ENCODE data around the gene SCAF1.

Gene SCAF1

DNA sequence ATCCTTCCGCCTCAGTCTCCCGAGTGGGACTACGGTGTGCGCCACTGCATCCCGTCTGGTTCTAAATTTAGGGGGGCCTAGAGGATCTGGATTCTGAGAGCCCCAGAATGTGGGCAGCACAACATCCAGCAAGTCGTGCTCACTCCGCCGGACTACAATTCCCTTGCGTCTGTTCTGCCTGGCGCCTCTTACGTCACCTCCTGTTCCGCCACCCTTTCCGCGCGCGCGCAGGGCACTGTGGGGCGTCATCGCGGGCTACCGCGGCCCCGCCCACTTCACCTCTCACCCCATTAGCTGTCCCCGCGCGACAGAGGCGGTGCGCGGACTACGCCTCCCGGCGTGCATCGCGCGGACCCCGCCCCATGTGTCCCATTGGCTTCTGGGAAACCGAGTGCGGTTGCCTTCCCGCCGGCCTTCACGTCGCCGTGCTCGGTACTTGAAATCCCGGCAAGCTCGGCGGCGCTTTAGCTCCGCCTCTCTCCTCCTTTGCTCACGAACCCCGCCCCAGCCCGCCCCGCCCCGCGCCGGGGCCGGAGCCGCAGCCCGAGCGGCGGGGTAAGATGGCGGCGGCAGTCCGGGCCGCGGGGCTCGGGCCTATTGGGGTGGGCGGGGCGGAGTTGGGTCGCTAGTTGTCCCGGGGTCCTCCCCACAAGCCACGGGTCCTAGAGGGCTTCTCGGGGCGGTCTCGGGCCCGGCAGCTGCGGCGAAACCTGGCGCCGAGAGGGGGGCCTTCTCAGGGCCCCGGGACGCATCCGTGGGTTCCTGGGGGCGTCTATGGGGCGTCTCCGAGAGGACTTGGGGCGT lies at the start of gene SCAF1:
Gene SCAF1, plus strand, starts transcription at position 522 of the 804 bp plus-strand sequence. CDS start 2,818 bp downstream, outside the sequence.
- DNase-seq = peak; percentile 97

DNA sequence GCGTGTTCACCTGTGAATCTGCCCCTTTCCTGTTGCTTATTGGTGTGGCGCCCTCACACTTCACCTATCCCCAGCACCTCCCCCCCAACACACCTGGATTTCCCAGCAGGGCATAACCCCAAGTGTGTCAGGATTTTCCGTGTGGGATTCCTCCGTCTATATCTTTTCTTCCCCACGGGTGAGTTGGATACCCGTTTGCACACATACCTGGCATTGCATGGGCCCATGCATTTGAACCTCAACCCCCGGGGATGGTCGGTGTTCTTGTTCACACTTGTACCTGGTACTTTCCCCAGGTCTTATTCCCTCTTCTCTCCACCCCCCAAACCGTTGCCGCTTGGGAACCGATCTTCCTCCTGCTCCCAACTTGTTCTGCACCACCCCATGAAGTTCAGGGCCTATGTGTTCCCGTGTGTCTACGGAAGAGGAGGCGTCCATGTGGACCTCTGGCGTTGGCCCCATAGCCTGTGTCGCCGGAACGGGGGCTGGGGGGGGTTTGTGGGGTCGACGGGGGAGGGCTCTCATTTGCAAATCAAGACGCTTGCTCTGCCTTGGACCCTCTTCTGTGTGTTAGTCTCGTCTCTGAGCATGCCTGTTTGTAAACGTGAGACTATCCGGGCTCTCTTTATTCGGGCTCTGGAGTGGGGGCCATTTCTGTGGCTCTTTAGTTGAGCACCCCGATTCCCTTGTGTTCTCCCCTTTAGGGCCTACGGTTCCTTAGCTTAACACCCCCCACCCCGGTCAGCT lies 49.4 kb upstream of the SCAF1 start:
- DNase-seq = no peak

GRCh38 chr19:49593233-49594113 lies 48.5 kb upstream of the SCAF1 start:
- peak; percentile 91 for DNase-seq

DNA sequence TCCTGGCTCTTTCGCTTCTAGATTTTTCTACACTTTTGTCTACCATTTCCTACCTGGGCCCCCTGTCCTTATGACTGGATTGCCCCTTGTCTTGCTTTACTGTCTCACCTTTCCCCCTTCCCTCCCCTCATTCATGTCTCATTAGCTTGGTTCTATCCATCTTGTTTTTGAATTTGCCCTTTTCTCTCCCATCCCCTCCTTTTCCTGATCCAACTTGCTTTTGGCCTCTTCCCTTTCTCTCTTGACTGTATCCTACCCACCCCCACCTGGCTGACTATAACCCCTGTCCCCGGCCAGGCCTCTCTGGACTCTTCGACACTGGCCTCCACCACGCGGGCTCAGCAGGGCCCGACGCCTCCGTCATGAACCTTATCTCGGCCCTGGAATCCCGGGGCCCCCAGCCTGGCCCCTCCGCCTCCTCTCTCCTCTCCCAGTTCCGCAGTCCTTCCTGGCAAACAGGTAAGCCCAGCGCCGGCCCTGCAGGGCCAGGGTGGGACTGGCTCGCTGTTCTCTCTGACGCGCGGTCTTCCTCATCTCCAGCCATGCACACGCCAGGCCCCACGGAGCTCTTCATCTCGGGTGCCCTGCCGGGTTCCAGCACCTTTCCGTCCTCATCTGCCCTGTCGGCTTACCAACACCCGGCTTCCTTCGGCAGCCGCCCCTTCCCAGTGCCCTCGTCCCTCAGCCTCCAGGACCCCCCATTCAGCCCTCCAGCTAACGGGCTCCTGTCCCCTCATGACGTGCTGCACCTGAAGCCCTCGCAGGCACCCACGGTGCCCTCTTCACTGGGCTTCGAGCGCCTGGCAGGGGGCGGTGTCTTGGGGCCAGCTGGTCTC lies 47.6 kb upstream of the SCAF1 start:
- DNase-seq = no peak

GRCh38 chr19:49594993-49595818 lies 46.8 kb upstream of the SCAF1 start:
- DNase-seq = no peak

DNA sequence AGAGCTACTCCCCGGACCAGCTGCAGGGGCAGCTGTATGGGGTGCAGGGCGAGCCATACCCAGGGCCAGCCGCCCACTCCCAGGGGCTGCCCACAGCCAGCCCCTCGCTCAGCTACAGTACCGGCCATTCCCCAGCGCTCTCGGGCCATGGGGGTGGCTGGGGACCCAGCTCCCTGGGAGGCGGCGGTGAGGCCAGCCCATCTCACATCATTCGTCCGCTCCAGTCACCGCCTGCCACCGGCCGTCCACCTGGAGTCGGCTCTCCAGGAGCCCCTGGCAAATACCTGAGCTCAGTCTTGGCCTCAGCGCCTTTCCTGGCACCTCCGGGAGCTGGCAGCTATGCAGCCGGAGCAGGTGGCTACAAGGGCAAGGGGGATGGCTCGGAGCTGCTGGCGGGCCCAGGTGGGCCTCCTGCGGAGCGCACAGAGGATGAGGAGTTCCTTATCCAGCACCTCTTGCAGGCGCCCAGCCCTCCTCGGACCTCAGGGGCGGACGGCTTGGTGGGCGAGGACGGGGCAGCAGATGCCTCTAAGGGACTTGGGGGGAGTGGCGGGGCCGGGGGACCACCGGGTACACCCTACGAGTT lies 46.1 kb upstream of the SCAF1 start:
- no peak for DNase-seq

DNA sequence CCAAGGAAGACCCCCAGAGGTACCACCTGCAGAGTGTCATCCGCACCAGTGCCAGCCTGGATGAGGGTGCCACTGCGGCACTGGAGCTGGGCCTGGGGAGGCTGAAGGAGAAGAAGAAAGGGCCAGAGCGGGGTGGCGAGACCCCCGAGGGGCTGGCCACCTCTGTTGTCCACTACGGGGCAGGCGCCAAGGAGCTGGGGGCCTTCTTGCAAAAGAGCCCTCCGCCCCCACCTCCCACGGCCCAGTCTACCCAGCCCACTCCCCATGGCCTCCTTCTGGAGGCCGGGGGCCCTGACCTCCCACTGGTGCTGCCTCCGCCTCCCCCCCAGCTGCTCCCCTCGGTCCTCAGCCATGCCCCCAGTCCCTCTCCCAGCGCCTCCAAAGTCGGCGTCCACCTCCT lies 45.6 kb upstream of the SCAF1 start:
- no peak for DNase-seq

GRCh38 chr19:49596954-49597702 lies 44.9 kb upstream of the SCAF1 start:
- DNase-seq = no peak

GRCh38 chr19:49597703-49597974 lies 44.4 kb upstream of the SCAF1 start:
- no peak for DNase-seq

DNA sequence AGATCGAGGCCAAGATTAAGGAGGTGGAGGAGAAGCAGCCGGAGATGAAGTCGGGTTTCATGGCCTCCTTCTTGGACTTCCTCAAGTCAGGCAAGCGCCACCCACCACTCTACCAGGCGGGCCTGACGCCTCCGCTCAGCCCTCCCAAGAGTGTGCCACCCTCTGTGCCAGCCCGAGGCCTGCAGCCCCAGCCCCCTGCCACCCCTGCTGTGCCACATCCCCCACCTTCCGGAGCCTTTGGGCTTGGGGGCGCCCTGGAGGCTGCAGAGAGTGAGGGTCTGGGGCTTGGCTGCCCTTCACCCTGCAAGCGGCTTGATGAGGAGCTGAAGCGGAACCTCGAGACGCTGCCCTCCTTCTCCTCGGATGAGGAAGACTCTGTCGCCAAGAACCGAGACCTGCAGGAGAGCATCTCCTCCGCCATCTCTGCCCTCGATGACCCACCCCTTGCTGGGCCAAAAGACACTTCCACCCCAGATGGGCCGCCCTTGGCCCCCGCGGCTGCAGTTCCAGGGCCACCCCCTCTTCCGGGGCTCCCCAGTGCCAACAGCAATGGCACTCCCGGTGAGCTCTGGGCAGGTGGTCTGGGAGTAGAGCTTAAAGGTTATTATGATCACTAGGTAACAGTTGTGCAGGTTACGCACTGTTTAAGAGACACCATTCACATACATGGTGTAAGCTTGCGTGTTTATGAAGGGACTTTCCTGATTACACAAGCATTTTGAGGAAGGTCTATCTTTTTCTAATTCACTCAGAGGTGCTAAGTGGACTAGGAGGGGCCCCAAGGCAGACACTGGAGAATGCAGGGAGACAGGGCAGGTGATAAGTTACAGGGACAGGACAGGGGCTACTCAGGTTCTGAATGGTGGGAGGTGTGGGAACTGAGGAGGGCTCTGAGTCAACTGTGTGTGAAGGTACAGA lies 42.4 kb upstream of the SCAF1 start:
- DNase-seq = no peak

DNA sequence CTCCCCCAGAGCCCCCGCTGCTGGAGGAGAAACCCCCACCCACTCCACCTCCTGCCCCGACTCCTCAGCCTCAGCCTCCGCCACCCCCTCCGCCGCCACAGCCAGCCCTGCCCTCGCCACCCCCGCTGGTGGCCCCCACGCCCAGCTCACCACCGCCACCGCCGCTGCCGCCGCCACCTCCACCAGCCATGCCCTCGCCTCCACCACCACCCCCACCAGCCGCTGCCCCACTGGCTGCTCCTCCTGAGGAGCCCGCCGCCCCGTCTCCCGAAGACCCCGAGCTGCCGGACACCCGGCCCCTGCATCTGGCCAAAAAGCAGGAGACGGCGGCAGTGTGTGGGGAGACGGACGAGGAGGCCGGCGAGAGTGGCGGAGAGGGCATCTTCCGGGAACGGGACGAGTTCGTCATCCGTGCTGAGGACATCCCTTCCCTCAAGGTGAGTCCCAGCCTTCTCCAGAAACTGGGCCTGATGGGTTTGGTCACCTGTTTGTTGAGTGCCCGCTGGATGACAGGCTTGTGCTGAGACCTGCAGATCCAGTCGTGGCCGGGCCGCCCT lies 40.4 kb upstream of the SCAF1 start:
- DNase-seq = no peak

DNA sequence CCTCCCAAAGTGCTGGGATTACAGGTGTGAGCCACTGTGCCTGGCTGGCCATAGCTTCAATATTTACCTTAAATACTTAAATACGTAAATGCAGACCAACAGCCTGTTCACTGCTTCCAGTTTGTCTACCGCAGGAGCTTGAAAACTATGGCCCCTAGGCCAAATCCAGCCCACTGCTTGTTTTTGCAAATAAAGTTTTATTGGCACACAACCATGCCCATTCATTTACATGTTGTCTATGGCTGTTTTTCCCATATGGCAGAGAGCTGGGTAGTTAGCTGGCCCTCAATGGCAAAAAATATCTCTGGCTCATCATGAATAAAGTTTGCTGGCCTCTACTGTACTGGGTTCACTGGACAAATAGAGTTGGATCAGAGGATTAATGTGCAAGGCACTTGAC lies 39.2 kb upstream of the SCAF1 start:
- DNase-seq = no peak

- DNase-seq = no peak
These were observed 36.4 kb upstream of the SCAF1 start for GRCh38 chr19:49605605-49606004.

DNA sequence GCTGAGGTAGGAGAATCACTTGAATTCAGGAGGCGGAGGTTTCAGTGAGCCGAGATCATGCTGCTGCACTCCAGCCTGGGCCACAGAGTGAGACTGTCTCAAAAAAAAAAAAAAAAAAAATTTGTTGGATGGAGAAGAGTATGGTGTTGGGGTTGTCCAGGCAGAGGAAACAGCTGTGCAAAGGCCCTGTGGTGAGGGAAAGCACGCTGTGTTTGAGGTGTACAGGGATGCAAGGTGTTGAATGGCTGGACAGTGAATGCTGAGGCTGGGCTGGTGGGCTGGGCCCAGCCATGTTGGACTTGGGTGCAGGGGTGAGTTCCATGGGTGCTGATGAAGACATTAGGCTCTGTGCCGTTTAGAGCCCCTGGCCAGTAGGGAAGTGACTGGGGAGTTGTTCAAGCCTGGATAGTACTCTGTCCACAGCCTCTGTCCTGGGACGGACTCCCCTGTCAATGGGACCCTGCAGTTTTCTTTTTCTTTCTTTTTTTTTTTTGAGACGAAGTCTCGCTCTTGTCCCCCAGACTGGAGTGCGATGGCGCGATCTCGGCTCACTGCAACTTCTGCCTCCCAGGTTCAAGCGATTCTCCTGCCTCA lies 32.4 kb upstream of the SCAF1 start:
- no peak for DNase-seq

- DNase-seq = no peak
These were observed 28.6 kb upstream of the SCAF1 start for GRCh38 chr19:49613374-49613773.

- no peak for DNase-seq
These were observed 27.7 kb upstream of the SCAF1 start for GRCh38 chr19:49614096-49614833.

DNA sequence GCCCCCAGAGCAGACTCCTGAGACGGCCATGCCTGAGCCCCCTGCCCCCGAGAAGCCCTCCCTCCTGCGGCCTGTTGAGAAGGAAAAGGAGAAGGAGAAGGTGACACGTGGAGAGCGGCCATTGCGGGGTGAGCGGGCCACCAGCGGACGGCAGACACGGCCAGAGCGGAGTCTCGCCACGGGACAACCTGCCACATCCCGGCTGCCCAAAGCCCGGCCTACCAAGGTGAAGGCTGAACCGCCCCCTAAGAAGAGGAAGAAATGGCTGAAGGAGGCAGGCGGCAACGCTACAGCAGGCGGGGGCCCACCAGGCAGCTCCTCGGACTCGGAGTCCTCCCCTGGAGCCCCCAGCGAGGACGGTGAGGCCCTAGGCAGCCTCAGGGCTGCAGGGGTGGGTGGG lies 26.1 kb upstream of the SCAF1 start:
- DNase-seq = no peak

DNA sequence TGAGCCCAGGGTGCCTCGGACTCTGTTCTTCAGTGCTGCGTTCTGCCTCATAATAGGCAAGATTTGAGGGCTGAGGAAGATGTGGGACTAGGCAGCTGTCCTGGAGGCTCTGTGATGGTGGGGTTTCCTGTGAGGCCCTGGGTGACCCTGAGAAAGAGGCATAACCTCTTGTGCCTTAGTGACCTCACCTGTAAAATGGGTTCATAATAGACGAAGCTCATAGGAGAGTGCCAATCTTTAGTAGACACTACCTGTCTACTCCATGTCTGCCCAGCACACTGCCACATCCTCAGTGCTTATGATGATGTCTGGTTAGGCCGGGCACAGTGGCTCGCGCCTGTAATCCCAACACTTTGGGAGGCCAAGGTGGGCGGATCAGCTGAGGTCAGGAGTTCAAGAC lies 25.5 kb upstream of the SCAF1 start:
- no peak for DNase-seq

Data from activated T-cell treated with anti-CD3 and anti-CD28 coated beads for 4 hours (primary cell).